Testis (tissue), 2 donors: ENCODE measurements around the gene LEMD2.

Experiments used
- CTCF ChIP-seq, 3 experiments: fragments of 450-650 bp in 2 of 3; fragments of 200-600 bp in 1 of 3; sonication (generic) in 1 of 3; IDR thresholded peaks; one replicate each; pipeline ENCODE4 v1.5.1; 2016 to 2019; ENCODE audit warnings: antibody characterized with exemption in 3 of 3, mild to moderate bottlenecking in 2 of 3, moderate library complexity in 1 of 3
- POLR2A ChIP-seq: fragments of 450-650 bp; IDR thresholded peaks from one replicate; pipeline ENCODE4 v1.6.1; 2017; ENCODE audit warnings: antibody characterized with exemption, mild to moderate bottlenecking, moderate library complexity

GRCh38 chr6:33763483-33763882, 25.4 kb downstream of the LEMD2 start:
- TF ChIP-seq CTCF (IDR thresholded peaks at IDR 0.05) (no peak), POLR2A (no peak)
